Neural progenitor cell (in vitro differentiated cells): Measurements from ENCODE around the gene SDK1. TPM values are rescaled to one million over a fixed set of nuclear protein-coding genes. Genes with fewer than 3 reads are reported as not detected.

Experiments used
- DNase-seq: peaks from one replicate; pipeline ENCODE4 v3.0.0-alpha.2; 2016; ENCODE audit warnings: low spot score
- H2AFZ ChIP-seq: fragments of 200-600 bp; sonication (generic); replicated peaks from 2 replicates; pipeline ENCODE4 v1.6.1; 2016; ENCODE audit warnings: antibody characterized with exemption
- H3F3A ChIP-seq: fragments of 200-600 bp; sonication (generic); 2 replicates; pipeline ENCODE4 v1.6.1; 2016; ENCODE audit warnings: antibody characterized with exemption, low read depth
- H3K27ac ChIP-seq: fragments of 200-600 bp; sonication (generic); 2 replicates; pipeline ENCODE4 v1.5.1; 2016; ENCODE audit warnings: mild to moderate bottlenecking
- H3K27me3 ChIP-seq: fragments of 200-600 bp; sonication (generic); 2 replicates; pipeline ENCODE4 v1.6.1; 2016; ENCODE audit warnings: mild to moderate bottlenecking, moderate library complexity
- H3K36me3 ChIP-seq: fragments of 200-600 bp; sonication (generic); 2 replicates; pipeline ENCODE4 v1.5.1; 2016
- H3K4me1 ChIP-seq: fragments of 200-600 bp; sonication (generic); 2 replicates; pipeline ENCODE4 v1.6.1; 2016; ENCODE audit warnings: mixed run types
- H3K4me2 ChIP-seq: fragments of 200-600 bp; sonication (generic); 2 replicates; pipeline ENCODE4 v1.6.1; 2016
- H3K4me3 ChIP-seq: fragments of 200-600 bp; sonication (generic); 2 replicates; pipeline ENCODE4 v1.5.1; 2016
- H3K79me2 ChIP-seq: fragments of 200-600 bp; sonication (generic); 2 replicates; pipeline ENCODE4 v1.6.1; 2016; ENCODE audit warnings: low read depth
- H3K9ac ChIP-seq: fragments of 200-600 bp; sonication (generic); 2 replicates; pipeline ENCODE4 v1.6.1; 2016
- H3K9me3 ChIP-seq: fragments of 200-600 bp; sonication (generic); 2 replicates; pipeline ENCODE4 v1.5.1; 2016; ENCODE audit warnings: low read depth
- H4K20me1 ChIP-seq: fragments of 200-600 bp; sonication (generic); 2 replicates; pipeline ENCODE4 v1.6.1; 2016; ENCODE audit warnings: low read depth
- H3K27ac Mint-ChIP-seq: 3 replicates; pipeline ENCODE4 v1.8.0; 2021; ENCODE audit warnings: mixed read lengths
- H3K27me3 Mint-ChIP-seq: 2 replicates; pipeline ENCODE4 v1.8.0; 2022; ENCODE audit warnings: low read depth, mild to moderate bottlenecking, inconsistent platforms, moderate library complexity, mixed read lengths; ENCODE audit not compliant: insufficient read depth
- H3K36me3 Mint-ChIP-seq: 3 replicates; pipeline ENCODE4 v1.8.0; 2021; ENCODE audit warnings: mixed read lengths
- H3K4me1 Mint-ChIP-seq: 3 replicates; pipeline ENCODE4 v1.8.0; 2021; ENCODE audit warnings: mixed read lengths
- H3K4me3 Mint-ChIP-seq: 3 replicates; pipeline ENCODE4 v1.8.0; 2021; ENCODE audit warnings: mild to moderate bottlenecking, moderate library complexity, mixed read lengths
- H3K9me3 Mint-ChIP-seq: 3 replicates; pipeline ENCODE4 v1.8.0; 2020; ENCODE audit warnings: mixed read lengths
- CTCF ChIP-seq: fragments of 200-600 bp; sonication (generic); IDR thresholded peaks from 2 replicates; pipeline ENCODE4 v1.5.1; 2017; ENCODE audit warnings: antibody characterized with exemption, mild to moderate bottlenecking
- EZH2 ChIP-seq: fragments of 200-600 bp; sonication (generic); IDR thresholded peaks from 2 replicates; pipeline ENCODE4 v1.6.1; 2017; ENCODE audit warnings: antibody characterized with exemption, mild to moderate bottlenecking, moderate library complexity
- EZH2phosphoT487 ChIP-seq: fragments of 200-600 bp; sonication (generic); IDR thresholded peaks from 2 replicates; pipeline ENCODE4 v1.6.1; 2017; ENCODE audit warnings: antibody characterized with exemption
- total RNA-seq: library from RNA; depleted of rRNA; stranded (reverse); fragments of >200 nt; gene quantifications from 2 replicates; pipeline ENCODE4 v1.2.3, GENCODE V29; 2015; ENCODE audit warnings: low replicate concordance

SDK1 gene
- total RNA-seq, 1 donor from 2014 or later = 4.9 TPM

- no peaks in the 10 kb centered on the region for H3K36me3 ChIP-seq
- Mint-ChIP-seq H3K36me3 (peaks cover 21% of the 10 kb centered on the region), H3K27ac (no peak overlapping the region), H3K9me3 (peaks cover 10% of the 10 kb centered on the region), H3K4me3 (no peak overlapping the region), H3K27me3 (peaks cover 6% of the 10 kb centered on the region), H3K4me1 (peaks cover 5% of the 10 kb centered on the region)
- no peaks in the 10 kb centered on the region for H3F3A ChIP-seq
- no peak overlapping the region for H3K4me3 ChIP-seq
- H3K27ac ChIP-seq = no peak overlapping the region
- no peaks in the 10 kb centered on the region for H3K9me3 ChIP-seq
- TF ChIP-seq CTCF = no peak
- TF ChIP-seq EZH2phosphoT487 = no peak
- no peak for TF ChIP-seq EZH2
- no peaks in the 10 kb centered on the region for H3K79me2 ChIP-seq
- H3K4me2 ChIP-seq = no peak overlapping the region
- H3K4me1 ChIP-seq = no peaks in the 10 kb centered on the region
- no peak for DNase-seq
- no peaks in the 10 kb centered on the region for H4K20me1 ChIP-seq
- no peak overlapping the region for H3K9ac ChIP-seq
- no peak overlapping the region for H2AFZ ChIP-seq
- no peaks in the 10 kb centered on the region for H3K27me3 ChIP-seq
Observed at GRCh38 chr7:4181446-4181845, 880.4 kb downstream of the SDK1 start.

- Histone ChIP-seq H2AFZ (no peak overlapping the region), H3K27me3 (no peaks in the 10 kb centered on the region), H3F3A (no peaks in the 10 kb centered on the region), H3K36me3 (no peaks in the 10 kb centered on the region), H3K27ac (no peak overlapping the region), H3K4me3 (no peak overlapping the region), H3K9ac (no peak overlapping the region), H3K9me3 (no peaks in the 10 kb centered on the region), H3K4me1 (no peaks in the 10 kb centered on the region), H3K79me2 (no peaks in the 10 kb centered on the region), H4K20me1 (no peaks in the 10 kb centered on the region), H3K4me2 (no peak overlapping the region)
- H3K4me1 Mint-ChIP-seq = peaks cover 5% of the 10 kb centered on the region
- peak overlapping the region; percentile 87 for H3K27ac Mint-ChIP-seq
- no peak overlapping the region for H3K4me3 Mint-ChIP-seq
- no peak for DNase-seq
- TF ChIP-seq EZH2 (no peak), CTCF (no peak), EZH2phosphoT487 (no peak)
- peaks cover 6% of the 10 kb centered on the region for H3K27me3 Mint-ChIP-seq
- H3K36me3 Mint-ChIP-seq = peaks cover 14% of the 10 kb centered on the region
- peaks cover 10% of the 10 kb centered on the region for H3K9me3 Mint-ChIP-seq
Observed at GRCh38 chr7:4182605-4183300, 881.7 kb downstream of the SDK1 start.

- Mint-ChIP-seq H3K9me3 (peaks cover 6% of the 10 kb centered on the region), H3K4me1 (peaks cover 16% of the 10 kb centered on the region), H3K27ac (peak overlapping the region; percentile 46)
Observed at GRCh38 chr7:4184653-4185052, 883.6 kb downstream of the SDK1 start.

GRCh38 chr7:4185136-4185535, 884.1 kb downstream of the SDK1 start:
- H3K9me3 ChIP-seq = no peaks in the 10 kb centered on the region
- no peak overlapping the region for H2AFZ ChIP-seq
- Mint-ChIP-seq H3K9me3 (peaks cover 6% of the 10 kb centered on the region), H3K27ac (peak overlapping the region; percentile 46), H3K36me3 (peaks cover 6% of the 10 kb centered on the region), H3K4me3 (no peak overlapping the region), H3K4me1 (peaks cover 19% of the 10 kb centered on the region), H3K27me3 (peaks cover 6% of the 10 kb centered on the region)
- no peaks in the 10 kb centered on the region for H3K27me3 ChIP-seq
- H3K4me3 ChIP-seq = no peak overlapping the region
- no peaks in the 10 kb centered on the region for H3K79me2 ChIP-seq
- no peak overlapping the region for H3K27ac ChIP-seq
- no peaks in the 10 kb centered on the region for H4K20me1 ChIP-seq
- TF ChIP-seq CTCF (no peak), EZH2 (no peak), EZH2phosphoT487 (no peak)
- H3K36me3 ChIP-seq = no peaks in the 10 kb centered on the region
- H3F3A ChIP-seq = no peaks in the 10 kb centered on the region
- no peak for DNase-seq
- H3K4me1 ChIP-seq = no peaks in the 10 kb centered on the region
- no peak overlapping the region for H3K9ac ChIP-seq
- no peak overlapping the region for H3K4me2 ChIP-seq

More at GRCh38 chr7:4184653-4185052, 883.6 kb downstream of the SDK1 start:
- H3K4me2 ChIP-seq = no peak overlapping the region
- H3K27ac ChIP-seq = no peak overlapping the region
- H3K4me3 ChIP-seq = no peak overlapping the region
- Mint-ChIP-seq H3K36me3 (peaks cover 6% of the 10 kb centered on the region), H3K27me3 (peaks cover 6% of the 10 kb centered on the region), H3K4me3 (no peak overlapping the region)
- no peaks in the 10 kb centered on the region for H3F3A ChIP-seq
- H3K9me3 ChIP-seq = no peaks in the 10 kb centered on the region
- no peaks in the 10 kb centered on the region for H3K4me1 ChIP-seq
- H3K36me3 ChIP-seq = no peaks in the 10 kb centered on the region
- TF ChIP-seq EZH2 = no peak
- no peaks in the 10 kb centered on the region for H4K20me1 ChIP-seq
- H3K79me2 ChIP-seq = no peaks in the 10 kb centered on the region
- H3K27me3 ChIP-seq = no peaks in the 10 kb centered on the region
- H2AFZ ChIP-seq = no peak overlapping the region
- H3K9ac ChIP-seq = no peak overlapping the region
- no peak for DNase-seq
